Endothelial cell of umbilical vein (primary cell): ENCODE data around the gene MRPL21.

Experiments
- EZH2 ChIP-seq: IDR thresholded peaks from 2 replicates; pipeline ENCODE4 v1.6.1; 2012; ENCODE audit warnings: borderline replicate concordance, low read depth, mild to moderate bottlenecking, moderate library complexity, low read length, inconsistent platforms; ENCODE audit not compliant: severe bottlenecking
- GATA2 ChIP-seq: IDR thresholded peaks from 2 replicates; pipeline ENCODE4 v1.7.0; 2011; ENCODE audit warnings: low read depth, mild to moderate bottlenecking, moderate library complexity, mixed read lengths, low read length; ENCODE audit not compliant: insufficient read length, insufficient read depth
- JUN ChIP-seq: IDR thresholded peaks from 2 replicates; pipeline ENCODE4 v1.6.1; 2011; ENCODE audit warnings: borderline replicate concordance, low read depth; ENCODE audit not compliant: insufficient read length, insufficient read depth
- MYC ChIP-seq: IDR thresholded peaks from one replicate; pipeline ENCODE4 v1.6.1; 2011; ENCODE audit warnings: mild to moderate bottlenecking, low read depth, low read length
- POLR2A ChIP-seq: IDR thresholded peaks from 2 replicates; pipeline ENCODE4 v1.6.1; 2012; ENCODE audit warnings: low read depth, mild to moderate bottlenecking, control low read depth, low read length
- POLR2AphosphoS5 ChIP-seq: IDR thresholded peaks from 2 replicates; pipeline ENCODE4 v1.6.1; 2012; ENCODE audit warnings: low read depth, mild to moderate bottlenecking, control low read depth, low read length, moderate library complexity; ENCODE audit not compliant: insufficient read depth
- TF ChIP-seq, protein P1 (sequence below), 2 donors: IDR thresholded peaks; 1 replicate in 1 of 2; 2 replicates in 1 of 2; pipeline ENCODE4 v1.5.1; 2011; ENCODE audit warnings: low read length in 2 of 2, mild to moderate bottlenecking in 2 of 2, moderate library complexity in 2 of 2, control low read depth in 1 of 2, inconsistent platforms in 1 of 2, low read depth in 1 of 2; ENCODE audit not compliant: insufficient read depth in 1 of 2; ENCODE audit errors: extremely low read depth in 1 of 2
- TF ChIP-seq, protein P2 (sequence below): IDR thresholded peaks from 2 replicates; pipeline ENCODE4 v1.6.1; 2011; ENCODE audit not compliant: insufficient read depth, insufficient read length

DNA sequence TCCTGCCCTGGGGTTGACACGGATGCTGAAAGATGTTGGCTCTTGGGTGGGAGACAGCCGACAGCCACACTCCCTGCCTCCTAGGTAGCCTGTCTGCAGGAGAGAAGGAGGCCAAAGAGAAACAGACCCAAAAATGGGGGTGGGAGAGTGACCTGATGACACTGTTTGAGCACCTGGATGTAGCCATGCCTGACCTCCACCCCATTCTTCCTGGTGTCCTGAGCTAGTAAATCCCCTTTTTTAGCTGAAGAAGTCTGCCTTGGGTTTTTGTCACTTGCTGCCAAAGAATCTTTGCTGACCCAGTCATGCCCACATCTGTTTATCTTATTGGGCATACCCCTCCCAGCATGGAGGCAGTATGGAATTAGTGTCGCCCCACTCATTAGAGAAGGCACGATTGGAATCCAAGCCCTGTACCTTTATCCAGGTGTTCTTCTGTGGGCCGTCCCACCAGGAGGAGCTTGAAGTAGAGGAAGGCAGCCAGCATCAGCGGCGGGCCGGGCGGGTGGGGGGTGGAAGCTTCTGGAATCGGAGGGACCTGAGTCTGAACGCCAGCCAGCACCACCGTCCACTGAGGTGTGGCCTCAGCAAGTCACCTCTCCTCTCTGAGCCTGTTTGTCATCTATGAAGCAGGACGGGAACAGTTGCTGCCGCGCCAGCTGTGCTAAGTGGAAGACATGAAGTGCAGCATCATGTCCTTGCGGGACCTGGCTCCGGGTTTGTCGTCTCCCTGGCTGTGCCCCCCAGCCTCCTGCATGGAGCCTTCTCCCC is 37.9 kb upstream of the MRPL21 start:
- TF ChIP-seq, protein P1, sequence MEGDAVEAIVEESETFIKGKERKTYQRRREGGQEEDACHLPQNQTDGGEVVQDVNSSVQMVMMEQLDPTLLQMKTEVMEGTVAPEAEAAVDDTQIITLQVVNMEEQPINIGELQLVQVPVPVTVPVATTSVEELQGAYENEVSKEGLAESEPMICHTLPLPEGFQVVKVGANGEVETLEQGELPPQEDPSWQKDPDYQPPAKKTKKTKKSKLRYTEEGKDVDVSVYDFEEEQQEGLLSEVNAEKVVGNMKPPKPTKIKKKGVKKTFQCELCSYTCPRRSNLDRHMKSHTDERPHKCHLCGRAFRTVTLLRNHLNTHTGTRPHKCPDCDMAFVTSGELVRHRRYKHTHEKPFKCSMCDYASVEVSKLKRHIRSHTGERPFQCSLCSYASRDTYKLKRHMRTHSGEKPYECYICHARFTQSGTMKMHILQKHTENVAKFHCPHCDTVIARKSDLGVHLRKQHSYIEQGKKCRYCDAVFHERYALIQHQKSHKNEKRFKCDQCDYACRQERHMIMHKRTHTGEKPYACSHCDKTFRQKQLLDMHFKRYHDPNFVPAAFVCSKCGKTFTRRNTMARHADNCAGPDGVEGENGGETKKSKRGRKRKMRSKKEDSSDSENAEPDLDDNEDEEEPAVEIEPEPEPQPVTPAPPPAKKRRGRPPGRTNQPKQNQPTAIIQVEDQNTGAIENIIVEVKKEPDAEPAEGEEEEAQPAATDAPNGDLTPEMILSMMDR (IDR thresholded peaks at IDR 0.05; ENCODE audit: extremely low read depth in 1 of 2, insufficient read depth in 1 of 2, low read depth in 1 of 2, low read length in 2 of 2), result no peak
- TF ChIP-seq POLR2A, result no peak
- TF ChIP-seq, protein P2, sequence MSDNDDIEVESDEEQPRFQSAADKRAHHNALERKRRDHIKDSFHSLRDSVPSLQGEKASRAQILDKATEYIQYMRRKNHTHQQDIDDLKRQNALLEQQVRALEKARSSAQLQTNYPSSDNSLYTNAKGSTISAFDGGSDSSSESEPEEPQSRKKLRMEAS, result no peak
- no peak for TF ChIP-seq EZH2
- TF ChIP-seq POLR2AphosphoS5, result no peak
- TF ChIP-seq GATA2, result no peak
- no peak for TF ChIP-seq JUN
- TF ChIP-seq MYC, result no peak
